ENCODE data around the gene CRISPLD2.

DNA sequence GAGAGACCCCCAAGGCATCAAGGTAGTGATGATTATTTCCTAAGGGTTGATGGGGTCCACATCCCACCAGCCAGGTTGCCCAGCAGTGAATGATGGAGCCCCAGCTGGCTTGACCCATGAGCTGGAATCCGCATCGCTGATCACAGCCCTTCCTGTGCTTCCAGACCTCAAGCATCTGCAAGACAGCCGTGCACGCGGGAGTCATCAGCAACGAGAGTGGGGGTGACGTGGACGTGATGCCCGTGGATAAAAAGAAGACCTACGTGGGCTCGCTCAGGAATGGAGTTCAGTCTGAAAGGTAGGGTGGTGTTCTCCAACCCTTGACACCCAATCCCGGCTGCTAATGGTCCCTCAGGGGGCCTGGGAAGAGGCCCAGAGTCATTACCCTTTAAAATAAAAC, 69.3 kb downstream of the CRISPLD2 start:
- no peak for TF ChIP-seq NR1H2 (CRISPR knock-in tag; IDR thresholded peaks at IDR 0.05)
- no peak for TF ChIP-seq SREBF1 (IDR thresholded peaks at IDR 0.05; ENCODE audit: borderline replicate concordance, low read depth, low read length)
- no peak for TF ChIP-seq CEBPB (tag; IDR thresholded peaks at IDR 0.05)
- no peak for TF ChIP-seq ZNF224 (CRISPR knock-in tag; IDR thresholded peaks at IDR 0.05)
- no peak for TF ChIP-seq POLR2A (conservative IDR thresholded peaks at IDR 0.05)
- no peak for TF ChIP-seq EHMT2 (IDR thresholded peaks at IDR 0.05)
- no peak for TF ChIP-seq EGR1 (conservative IDR thresholded peaks at IDR 0.05)
- TF ChIP-seq, protein P1, sequence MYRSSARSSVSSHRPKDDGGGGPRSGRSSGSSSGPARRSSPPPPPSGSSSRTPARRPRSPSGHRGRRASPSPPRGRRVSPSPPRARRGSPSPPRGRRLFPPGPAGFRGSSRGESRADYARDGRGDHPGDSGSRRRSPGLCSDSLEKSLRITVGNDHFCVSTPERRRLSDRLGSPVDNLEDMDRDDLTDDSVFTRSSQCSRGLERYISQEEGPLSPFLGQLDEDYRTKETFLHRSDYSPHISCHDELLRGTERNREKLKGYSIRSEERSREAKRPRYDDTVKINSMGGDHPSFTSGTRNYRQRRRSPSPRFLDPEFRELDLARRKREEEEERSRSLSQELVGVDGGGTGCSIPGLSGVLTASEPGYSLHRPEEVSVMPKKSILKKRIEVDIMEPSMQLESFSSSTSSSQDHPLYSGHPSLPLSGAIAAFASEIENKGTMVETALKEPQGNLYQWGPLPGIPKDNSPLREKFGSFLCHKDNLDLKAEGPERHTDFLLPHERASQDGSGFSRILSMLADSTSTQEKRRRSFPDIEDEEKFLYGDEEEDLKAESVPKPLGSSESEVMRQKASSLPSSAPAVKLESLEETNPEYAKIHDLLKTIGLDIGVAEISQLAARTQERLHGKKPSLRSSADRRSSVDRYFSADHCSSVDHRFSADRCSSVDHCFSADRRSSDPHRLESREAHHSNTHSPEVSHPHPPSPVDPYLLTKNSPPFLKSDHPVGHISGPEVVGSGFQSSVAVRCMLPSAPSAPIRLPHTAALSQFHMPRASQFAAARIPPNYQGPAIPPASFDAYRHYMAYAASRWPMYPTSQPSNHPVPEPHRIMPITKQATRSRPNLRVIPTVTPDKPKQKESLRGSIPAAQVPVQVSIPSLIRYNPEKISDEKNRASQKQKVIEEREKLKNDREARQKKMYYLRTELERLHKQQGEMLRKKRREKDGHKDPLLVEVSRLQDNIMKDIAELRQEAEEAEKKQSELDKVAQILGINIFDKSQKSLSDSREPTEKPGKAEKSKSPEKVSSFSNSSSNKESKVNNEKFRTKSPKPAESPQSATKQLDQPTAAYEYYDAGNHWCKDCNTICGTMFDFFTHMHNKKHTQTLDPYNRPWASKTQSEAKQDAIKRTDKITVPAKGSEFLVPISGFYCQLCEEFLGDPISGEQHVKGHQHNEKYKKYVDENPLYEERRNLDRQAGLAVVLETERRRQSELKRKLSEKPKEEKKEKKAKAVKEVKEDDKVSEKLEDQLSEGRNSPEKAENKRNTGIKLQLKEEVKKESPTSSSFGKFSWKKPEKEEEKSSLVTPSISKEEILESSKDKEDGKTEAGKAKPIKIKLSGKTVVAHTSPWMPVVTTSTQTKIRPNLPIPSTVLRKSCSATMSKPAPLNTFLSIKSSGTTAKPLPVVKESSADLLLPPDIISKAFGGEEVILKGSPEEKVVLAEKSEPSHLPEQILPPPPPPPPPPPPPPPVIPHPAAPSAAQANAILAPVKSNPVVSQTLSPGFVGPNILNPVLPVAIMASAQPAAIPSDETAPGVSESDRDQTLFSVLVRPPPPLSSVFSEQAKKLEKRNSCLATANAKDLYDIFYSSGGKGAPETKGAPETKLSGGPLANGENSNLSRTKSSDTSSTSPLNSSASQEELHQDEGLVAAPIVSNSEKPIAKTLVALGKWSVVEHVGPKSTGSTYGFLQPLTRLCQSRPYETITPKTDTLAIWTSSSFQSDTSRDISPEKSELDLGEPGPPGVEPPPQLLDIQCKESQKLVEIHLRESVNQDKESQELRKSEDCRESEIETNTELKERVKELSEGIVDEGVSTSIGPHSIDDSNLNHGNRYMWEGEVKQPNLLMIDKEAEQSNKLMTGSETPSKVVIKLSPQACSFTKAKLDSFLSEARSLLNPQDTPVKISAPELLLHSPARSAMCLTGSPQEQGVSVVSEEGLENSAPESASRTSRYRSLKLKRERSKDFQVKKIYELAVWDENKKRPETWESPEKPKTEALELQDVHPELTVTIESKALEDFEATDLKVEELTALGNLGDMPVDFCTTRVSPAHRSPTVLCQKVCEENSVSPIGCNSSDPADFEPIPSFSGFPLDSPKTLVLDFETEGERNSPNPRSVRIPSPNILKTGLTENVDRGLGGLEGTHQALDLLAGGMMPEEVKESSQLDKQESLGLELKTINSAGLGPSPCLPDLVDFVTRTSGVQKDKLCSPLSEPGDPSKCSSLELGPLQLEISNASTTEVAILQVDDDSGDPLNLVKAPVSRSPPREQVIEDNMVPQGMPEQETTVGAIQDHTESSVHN (IDR thresholded peaks at IDR 0.05; ENCODE audit: borderline replicate concordance in 1 of 2, low read depth in 1 of 2), result no peak
- TF ChIP-seq ZNF778 (CRISPR knock-in tag; IDR thresholded peaks at IDR 0.05), result no peak
- TF ChIP-seq, protein P2, sequence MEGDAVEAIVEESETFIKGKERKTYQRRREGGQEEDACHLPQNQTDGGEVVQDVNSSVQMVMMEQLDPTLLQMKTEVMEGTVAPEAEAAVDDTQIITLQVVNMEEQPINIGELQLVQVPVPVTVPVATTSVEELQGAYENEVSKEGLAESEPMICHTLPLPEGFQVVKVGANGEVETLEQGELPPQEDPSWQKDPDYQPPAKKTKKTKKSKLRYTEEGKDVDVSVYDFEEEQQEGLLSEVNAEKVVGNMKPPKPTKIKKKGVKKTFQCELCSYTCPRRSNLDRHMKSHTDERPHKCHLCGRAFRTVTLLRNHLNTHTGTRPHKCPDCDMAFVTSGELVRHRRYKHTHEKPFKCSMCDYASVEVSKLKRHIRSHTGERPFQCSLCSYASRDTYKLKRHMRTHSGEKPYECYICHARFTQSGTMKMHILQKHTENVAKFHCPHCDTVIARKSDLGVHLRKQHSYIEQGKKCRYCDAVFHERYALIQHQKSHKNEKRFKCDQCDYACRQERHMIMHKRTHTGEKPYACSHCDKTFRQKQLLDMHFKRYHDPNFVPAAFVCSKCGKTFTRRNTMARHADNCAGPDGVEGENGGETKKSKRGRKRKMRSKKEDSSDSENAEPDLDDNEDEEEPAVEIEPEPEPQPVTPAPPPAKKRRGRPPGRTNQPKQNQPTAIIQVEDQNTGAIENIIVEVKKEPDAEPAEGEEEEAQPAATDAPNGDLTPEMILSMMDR (IDR thresholded peaks at IDR 0.05 in 2 of 3, conservative IDR thresholded peaks at IDR 0.05 in 1 of 3; ENCODE audit: insufficient read depth in 2 of 3, low read depth in 1 of 3, low read length in 3 of 3), result no peak
- TF ChIP-seq ZBTB33 (CRISPR knock-in tag; IDR thresholded peaks at IDR 0.05), result no peak
